Hematopoietic multipotent progenitor cell treated with erythropoietin and hydrocortisone succinate and interleukin-3 and kit ligand, for 15 days (in vitro differentiated cells): Measurements from ENCODE around the gene CNTNAP2.
"Not testable (repeated sequence)": the region's sequence is repeated elsewhere in the genome, so short reads cannot be mapped to it uniquely, and the experiment has no call there.

Source experiments
- DNase-seq: peaks from one replicate; pipeline ENCODE4 v3.0.0-alpha.2; 2015; ENCODE audit warnings: low spot score

CNTNAP2 gene

DNA sequence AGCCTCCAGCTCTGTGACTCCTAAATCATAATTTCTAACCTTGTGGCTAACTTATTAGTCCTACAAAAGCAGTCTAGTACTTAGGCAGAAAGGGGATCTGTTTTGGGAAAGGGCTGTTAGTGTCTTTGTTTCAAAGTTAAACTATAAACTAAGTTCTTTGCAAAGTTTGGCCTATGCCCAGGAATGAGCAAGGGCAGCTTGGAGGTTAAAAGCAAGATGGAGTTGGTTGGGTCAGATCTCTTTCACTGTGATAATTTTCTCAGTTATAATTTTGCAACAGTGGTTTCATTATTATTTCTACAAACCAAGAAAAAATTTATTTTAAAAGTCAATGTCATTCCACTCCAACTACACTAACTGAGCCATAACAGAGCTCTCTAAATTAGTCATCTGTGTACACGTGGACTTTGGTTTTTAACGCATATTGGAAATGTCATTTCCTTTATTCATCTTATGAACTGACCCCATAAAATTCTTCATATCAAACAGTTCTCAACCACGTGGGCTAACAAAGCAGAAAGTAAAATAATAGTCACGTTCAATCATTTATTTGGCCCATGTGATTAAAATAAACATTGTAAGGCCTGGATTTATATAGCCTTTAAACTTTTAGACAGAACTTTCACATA is 2330.7 kb downstream of the CNTNAP2 start:
- no peak for DNase-seq

DNA sequence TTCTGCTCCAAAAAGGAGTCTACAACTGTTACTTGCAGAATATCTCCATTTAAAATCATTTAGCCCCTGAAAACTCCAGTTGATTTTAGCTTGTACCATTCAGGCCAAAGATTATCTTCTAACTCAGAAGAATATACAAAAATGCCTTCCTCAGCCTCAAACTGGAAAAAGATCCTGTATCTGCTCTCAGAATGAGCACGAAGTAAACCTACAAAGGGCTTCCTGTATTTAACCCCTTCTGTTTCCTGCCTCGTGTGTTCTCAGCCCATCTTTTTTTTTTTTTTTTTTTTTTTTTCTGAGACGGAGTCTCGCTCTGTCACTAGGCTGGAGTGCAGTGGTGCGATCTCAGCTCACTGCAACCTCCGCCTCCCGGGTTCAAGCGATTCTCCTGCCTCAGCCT is 2334.9 kb downstream of the CNTNAP2 start:
- DNase-seq: not testable (repeated sequence)

DNA sequence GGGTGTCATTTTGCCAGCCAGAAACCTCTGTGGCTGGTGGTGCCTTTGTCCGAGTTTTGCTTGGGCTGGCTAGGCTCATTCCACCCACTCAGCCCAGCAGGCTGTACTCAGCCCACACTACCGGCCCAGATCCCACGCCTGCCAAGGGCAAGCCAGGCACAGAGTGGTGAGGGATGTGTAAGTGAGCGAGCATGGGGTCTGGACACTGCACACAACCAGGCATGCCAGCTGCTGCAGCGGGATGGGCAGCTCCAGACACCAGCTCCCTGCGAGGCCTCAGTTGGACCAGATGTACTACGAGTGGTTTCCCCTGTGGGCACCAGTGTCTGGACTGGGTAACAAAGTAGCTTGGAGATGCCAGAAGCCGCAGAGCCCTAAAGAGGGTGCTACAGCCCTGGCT is 2339.8 kb downstream of the CNTNAP2 start:
- no peak for DNase-seq

DNA sequence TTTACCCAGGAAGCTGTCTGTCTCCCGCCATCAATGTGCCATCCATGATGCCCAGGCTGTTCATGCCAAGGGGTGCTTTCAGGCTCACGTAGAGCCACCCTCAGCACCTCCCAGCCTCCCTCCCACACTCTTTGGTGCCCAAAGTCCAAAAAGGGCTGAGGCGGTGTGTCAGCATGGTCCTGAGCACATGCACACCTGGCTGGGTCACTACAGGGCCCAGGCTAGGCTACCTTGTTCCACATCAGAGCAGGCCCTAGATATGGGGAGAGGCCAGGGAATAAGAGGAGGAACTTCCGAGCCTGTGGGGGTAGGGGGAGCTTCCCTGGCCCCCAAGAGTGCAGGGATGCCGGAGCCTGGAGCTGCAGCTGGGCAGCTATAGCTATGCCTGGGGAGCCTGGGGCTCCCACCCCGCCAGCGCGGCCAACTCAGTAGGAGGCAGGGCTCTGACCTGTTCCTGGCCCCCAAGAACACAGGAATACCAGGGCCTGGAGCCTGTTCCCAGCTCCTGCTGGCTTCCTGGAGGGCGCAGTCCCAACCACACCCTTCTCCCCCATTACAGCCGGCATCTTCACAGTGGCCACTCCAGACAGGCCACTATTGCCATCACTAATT is 2340.8 kb downstream of the CNTNAP2 start:
- no peak for DNase-seq

DNA sequence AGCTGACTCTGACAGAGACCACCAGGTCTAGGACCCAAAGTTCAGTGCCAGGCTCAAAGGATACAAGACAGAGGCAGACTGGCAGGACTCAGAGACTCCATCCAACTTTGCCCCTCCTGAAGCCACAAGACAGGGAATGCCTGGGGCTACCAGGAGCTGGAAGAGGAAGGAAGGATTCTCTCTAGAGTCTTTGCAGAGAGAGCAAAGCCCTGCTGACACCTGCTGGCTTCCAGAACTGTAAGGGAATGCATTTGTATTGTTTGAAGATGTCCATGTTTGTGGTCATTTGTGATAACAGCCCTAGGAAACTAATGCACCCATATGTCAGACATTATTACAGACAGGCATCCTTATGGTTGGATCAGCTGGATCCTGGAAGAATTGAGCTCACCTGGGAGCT is 2341.7 kb downstream of the CNTNAP2 start:
- DNase-seq: no peak

DNA sequence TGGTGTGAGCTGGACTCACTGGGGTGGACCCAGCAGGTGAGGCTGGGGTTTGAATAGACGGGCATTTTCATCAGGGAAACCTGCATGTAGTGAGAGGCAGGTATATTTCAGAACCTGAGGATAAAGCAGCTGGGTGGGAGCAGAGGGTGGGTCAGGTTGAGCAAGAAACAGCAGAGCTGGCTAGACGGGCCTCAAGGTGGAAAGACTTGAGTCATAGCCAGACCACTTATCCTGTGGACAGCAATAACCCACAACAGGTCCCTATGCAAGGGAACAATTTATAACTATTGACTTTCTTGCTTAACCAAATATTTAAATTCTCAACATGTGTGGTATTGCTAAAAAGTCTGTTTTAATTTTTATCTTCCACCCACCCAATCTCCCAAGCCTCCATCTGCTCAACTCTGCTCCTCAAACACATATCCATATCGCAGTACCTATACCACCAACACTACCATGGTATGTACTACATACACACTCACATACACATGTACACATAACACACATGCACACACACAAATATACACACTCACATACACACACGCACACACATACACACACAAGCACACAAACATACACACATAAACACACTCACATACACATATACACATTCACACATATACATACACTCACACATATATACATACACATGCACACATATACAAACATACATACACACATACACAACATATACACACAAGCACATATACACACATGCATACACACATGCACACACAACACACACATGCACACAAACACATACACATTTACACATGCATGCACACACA is 2345.0 kb downstream of the CNTNAP2 start:
- DNase-seq: no peak

DNA sequence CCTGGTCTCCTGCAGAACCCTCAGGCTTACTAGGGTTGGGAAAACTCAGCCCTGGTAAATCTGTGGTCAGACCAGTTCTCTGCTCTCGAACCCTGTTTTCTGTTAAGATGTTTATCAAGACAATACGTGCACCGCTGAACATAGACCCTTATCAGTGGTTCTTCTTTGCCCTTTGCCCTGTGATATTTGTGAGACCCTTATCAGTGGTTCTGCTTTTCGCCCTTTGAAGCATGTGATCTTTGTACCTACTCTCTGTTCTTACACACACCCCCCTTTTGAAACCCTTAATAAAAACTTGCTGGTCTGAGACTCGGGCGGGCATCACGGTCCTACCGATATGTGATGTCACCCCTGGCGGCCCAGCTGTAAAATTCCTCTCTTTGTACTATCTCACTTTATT is 2346.2 kb downstream of the CNTNAP2 start:
- DNase-seq: not testable (repeated sequence)

DNA sequence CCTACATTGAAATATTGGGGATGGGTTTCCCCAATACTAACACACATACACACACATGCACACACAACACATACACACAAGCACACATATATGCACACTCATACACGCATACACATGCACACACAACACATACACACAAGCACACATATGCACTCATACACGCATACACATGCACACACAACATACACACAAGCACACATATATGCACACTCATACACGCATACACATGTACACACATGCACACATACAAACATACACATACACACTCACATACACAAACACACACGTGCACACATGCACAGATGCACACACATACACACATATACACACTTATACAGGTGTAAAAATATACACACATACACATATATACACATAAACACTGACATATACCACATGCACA is 2346.6 kb downstream of the CNTNAP2 start:
- DNase-seq: no peak

DNA sequence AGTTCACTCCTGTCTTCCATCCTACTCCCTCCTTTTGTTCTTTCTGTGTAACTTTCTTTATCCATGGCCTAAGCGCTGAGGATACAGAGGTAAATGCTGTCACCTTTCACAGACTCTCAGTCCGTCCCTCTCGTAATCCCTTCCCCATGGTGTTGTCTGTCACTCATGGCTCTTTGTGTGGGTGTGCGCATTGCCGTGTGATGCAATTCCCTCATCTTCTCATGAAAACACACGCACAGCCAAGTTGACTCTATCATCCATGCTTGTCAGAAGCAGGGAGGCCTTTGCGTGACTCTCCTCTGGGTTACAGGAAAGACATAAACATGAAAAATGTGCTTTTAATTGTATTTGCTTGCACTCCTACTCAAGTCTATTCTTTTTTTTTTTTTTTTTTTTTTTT is 2348.3 kb downstream of the CNTNAP2 start:
- DNase-seq: no peak

DNA sequence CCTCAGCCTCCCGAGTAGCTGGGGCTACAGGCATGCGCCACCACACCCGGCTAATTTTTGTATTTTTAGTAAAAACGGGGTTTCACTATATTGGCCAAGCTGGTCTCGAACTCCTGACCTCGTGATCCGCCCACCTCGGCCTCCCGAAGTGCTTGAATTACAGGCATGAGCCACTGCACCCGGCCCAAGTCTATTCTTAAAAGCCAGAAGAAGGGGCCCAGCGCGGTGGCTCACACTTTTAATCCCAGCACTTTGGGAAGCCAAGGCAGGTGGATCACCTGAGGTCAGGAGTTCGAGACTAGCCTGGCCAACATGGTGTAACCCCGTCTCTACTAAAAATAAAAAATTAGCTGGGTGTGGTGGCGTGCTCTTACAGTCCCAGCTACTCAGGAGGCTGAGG is 2348.8 kb downstream of the CNTNAP2 start:
- DNase-seq: not testable (repeated sequence)

DNA sequence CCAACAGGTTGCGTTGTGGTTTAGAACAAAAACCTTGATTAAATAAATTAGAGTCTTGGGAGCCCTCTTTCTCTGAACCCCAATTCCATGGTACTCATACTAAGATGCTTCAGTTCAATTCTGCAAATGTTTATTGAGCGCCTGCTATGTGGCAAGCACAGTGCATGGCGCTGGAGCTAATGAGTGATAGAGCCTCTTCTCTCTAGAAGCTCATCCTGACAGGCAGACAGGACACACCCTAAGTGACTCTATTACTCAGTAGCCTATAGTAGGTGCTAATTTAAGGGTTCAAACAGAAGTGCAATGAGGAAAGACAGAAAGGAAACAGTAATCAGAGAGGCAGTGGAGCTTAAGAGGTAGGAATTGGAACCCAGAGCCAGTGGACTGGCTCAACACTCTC is 2349.5 kb downstream of the CNTNAP2 start:
- DNase-seq: no peak

DNA sequence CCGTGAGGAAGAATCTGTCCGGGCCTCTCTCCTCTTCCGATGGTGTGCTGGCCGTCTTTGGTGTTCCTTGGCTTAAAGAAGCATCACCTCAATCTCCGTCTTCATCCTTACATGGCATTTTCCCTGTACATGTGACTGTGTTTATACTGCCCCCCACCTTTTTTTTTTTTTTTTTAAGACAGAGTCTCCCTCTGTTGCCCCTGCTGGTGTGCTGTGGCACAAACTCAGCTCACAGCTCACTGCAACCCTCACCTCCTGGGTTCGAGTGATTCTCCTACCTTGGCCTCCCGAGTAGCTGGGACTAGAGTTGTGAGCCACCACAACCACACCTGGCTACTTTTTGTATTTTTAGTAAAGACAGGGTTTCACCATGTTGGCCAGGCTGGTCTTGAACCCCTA is 2352.1 kb downstream of the CNTNAP2 start:
- no peak for DNase-seq
